HG03571 (cell line): ENCODE measurements around the gene TRPV4.

Experiments used
- ATAC-seq: cut with Tn5 transposase; IDR thresholded peaks from one replicate; pipeline ENCODE4 v1.9.1; 2021; ENCODE audit not compliant: unreplicated experiment

Gene TRPV4

DNA sequence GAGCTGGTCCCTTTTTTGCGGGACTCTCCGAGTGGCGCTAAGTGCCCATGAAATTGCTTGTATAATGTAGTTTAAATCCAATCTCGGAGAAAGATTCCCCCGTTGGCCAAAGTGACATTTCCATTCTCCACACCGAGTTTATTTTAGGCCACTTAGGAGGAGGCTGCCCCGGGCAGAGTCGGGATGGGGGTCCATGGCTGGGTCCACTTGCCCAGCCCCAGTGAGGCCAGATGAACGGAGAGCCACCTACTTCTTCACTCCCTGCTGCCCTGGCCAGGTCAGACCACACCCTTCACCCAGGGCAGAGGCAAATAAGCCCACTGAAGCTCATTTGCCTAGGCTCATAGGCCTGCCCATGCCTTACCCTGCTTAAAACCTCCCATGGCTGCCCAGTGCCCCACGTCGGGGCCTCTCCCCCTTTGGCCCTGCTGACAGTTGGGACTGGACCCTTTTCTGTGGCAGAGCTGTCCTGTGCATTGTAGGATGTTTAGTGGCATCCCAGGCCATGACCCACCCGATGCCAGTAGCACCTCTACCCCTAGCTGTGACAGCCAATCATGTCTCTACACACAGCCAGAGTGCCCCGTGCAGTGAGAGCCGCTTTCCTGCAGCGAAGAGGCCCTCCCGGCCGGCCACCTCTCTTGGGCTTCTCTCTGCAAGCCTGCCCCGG is 68.3 kb downstream of the TRPV4 start:
- ATAC-seq: no peak

DNA sequence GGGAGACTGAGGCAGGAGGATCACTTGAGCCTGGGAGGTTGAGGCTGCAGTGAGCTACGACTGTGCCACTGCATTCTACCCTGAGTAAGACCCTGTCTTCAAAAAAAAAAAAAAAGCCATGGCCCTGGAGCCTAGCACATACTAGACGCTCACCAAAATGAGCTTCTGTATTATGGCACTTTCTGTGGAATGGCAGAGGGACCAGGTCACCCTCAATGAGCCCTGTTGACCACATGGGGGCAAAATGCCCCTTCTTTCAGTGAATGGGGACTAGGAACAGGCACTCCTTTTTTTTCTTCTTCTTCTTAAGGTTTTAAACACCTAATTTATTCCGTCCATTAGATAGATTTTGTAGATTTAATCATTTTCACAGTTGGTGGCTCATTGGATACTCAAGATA is 69.1 kb downstream of the TRPV4 start:
- no peak for ATAC-seq

DNA sequence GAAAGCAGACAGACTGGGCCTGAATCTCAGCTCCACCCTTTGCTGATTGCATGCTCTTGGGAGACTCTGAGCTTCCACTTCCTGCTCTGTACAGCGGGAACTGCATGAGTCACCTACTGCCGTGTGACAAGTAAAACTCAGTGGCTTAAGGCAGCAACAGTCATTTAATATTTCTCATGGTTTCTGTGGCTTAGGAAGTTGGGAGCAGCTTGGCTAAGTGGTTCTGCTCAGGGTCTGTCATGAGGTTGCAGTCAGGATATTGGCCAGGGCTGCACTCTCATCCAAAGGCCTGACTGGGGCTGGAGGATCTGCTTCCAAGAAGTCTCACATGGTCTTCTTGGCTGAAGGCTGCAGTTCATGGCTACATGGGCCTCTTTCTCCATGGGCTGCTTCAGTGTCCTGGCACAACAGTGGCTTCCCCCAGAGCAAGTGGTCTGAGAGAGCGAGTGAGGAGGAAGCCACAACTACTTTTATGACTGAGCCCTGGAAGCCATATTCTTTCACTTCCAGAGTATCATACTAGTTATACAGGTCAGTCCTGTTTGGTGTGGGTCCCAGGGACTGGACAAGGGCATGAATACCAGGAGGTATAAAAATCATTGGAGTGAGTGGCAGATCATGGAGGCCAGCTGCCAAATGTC is 69.9 kb downstream of the TRPV4 start:
- ATAC-seq: no peak

- no peak for ATAC-seq
Measured at GRCh38 chr12:109762673-109763191, 70.5 kb downstream of the TRPV4 start.

- no peak for ATAC-seq
Measured at GRCh38 chr12:109762071-109762672, 71.0 kb downstream of the TRPV4 start.

DNA sequence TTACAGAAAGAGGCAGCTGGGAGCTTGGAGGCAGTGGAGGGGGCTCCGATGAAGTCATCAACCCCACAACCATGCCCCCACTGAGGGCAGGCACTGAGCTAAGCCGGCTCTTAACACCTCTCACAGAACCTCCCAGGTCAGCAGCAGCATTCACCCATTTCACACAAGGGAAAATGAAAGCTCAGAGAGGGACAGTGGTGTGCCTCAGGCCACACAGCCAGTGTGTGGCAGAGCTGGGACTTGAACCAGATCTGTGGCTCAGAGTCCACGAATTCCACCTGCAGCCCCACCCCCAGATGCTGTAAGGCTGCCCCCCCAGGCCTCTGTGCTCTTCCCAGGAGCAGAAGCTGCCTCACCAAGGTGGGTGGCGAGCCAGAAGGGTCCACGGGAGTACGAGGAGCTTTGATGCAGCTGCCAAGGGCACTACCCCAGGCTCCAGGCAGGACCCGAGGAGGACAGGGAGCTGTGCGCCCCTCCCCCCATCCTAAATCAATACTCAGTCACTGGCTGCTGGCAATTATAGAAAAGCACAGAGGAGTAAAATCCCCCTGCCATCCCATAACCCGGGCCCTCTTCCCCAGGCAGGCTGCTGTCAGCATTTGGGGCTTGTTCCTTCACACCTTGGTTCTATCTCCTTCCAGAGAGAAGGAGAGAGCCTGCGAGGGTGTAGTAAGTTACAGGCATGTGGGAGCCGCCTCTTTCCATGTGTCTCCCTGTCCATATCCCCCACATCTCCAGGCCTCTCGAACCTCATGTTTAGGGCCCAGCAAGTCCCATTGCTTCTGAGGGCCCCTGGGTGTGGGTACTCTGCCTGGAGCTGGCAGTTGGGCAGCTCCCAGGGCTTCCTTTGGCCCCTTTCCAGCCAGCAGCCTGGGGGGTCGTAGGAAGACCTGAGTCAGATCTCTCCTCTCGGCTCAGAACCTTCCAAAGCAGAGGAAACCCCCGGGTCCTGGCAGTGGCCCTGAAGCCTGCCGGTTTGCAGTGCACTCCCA is 72.0 kb downstream of the TRPV4 start:
- ATAC-seq: no peak

DNA sequence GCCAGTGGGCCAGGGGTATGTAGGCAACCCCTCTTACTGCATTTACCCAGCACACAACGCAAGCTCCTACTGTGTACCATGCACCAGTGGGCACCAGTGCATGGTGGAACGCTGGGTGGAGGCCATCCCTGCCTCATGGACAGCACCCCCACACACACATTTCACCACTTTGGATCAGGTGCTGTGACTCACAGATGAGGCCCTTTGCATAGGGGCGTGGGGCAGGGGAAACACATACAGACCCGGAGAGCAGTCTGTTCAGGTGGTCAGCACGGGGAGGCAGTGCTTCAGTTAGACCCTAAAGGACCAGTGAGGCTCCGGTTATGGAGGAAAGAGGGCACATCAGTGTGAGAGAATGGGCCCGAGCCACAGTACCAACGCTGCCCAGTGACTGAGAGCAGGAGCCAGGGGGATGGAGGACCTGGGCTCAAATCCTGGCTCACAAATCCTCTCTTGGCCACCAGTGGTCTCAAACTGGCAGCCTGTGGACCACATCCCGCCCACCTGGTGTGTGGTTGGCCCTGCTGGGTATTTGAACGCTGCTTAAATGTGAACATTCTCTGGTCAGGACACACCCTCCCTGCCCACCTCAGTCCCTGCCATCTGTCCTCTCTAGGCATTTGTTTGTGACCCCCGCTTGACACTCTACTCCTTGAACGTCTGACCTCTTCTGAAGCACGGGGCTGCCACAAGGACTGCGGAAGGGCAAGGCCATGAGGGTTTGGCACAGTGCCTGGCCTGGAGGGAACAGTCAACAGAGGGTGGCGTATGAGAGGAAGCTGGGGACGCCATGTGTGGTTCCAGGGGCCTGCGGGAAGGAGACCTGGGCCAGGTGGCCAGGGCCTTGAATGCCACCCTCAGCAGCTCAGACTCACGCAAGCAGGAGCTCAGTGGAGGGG is 72.9 kb downstream of the TRPV4 start:
- no peak for ATAC-seq

DNA sequence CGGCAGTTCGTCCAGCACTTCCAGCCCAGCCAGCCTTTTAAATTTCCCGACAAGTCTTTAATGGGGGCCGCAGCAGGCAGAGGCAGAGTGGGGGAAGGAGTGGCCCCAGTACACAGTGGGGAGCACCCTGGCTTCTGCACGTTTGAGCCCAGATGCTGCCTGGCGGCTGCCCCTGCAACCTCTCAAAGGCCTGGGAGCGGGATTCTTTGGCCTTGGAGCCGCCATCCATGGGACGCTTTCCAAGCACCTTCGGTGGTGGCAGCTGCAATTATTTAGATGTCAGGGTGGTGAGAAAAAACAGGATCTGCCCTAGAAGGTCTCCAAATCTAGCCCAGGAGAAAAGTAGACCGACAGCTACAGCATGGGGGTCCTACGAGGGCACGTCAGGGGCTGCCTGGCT is 73.6 kb downstream of the TRPV4 start:
- ATAC-seq: no peak

DNA sequence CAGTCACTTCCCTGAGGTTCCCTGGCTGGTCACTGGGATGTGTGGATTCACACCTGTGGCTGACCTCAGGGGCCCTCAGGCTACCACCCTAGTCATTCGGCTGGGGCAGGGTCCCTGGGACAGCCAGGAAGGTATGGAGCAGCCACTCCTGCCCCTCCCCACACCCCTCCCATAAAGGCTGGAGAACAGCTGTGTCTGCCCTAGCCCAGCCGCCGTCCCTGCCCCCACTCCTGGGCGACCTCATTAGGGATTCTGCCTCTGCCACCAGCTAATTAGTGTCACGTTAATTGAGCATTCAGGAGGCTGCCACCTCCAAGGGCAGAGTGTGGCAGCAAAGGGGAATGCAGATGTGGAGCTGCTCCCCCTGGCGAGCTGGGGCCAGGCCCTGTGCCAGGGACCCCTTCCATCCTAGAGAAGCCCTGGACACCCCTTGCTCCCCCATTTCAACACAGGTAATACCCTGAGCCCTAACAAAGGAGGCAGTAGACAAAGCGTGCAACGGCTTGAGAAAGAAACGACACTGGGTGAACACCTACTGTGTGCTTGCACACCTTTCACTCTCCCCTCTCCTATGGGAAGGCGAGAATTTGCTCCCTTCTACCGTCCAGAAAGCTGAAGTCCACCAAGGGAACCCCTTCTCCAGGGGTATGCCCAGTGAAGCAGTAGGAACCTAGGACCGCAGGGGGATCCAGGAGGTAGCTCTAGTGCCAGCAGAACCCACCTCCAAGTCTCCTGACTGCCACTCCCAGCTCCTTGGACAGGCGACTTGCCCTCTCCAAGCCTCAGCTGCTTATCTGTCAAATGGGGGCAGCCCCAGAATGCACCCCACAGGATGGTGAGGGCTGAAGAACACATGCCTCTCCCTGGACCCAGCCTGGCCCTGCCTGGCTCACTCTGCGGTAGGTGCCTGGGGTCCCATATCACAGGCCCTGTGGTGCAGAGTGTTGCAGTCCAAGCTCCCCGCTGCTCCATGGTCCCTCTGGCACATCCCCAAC is 74.5 kb downstream of the TRPV4 start:
- ATAC-seq: no peak

GRCh38 chr12:109757671-109758265 is 75.4 kb downstream of the TRPV4 start:
- ATAC-seq: no peak

GRCh38 chr12:109756457-109756856 is 76.7 kb downstream of the TRPV4 start:
- ATAC-seq: no peak

DNA sequence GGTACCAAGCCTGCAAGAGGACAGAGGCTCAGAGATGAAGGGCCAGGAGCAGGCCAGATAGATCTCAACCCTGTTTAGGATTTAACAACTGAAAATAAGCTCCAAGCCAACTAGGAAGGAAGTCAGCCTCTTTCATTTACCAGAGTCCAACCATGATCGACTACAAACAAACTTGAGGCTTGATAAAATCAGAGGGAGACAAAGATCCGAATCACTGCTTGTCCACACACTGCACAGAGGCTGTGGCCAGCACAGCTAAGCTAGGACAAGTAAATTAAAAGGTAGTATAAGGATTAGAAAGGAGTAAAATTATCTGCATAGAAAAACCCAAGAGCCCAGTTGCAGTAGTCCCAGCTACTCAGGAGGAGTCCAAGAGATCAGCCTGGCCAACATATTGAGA is 79.2 kb downstream of the TRPV4 start:
- ATAC-seq: no peak

DNA sequence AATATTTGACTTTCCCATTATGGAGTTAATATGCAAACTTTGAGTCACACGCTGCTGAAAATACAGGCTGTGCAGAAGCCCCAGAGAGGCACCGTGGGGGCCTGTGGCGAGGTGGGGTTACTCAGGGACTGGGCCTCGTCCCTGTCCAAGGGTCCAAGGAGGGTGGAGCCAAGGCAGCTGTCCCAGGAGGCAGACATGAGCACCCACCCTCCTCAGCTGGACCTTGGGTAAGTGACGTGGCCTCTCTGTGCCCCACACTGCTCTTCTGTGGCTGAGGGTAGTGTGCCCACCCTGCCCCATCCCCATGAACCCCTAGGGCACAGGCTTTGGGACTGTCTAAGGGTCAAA is 80.2 kb downstream of the TRPV4 start:
- no peak for ATAC-seq

GRCh38 chr12:109752117-109753053 is 80.8 kb downstream of the TRPV4 start:
- ATAC-seq: no peak

DNA sequence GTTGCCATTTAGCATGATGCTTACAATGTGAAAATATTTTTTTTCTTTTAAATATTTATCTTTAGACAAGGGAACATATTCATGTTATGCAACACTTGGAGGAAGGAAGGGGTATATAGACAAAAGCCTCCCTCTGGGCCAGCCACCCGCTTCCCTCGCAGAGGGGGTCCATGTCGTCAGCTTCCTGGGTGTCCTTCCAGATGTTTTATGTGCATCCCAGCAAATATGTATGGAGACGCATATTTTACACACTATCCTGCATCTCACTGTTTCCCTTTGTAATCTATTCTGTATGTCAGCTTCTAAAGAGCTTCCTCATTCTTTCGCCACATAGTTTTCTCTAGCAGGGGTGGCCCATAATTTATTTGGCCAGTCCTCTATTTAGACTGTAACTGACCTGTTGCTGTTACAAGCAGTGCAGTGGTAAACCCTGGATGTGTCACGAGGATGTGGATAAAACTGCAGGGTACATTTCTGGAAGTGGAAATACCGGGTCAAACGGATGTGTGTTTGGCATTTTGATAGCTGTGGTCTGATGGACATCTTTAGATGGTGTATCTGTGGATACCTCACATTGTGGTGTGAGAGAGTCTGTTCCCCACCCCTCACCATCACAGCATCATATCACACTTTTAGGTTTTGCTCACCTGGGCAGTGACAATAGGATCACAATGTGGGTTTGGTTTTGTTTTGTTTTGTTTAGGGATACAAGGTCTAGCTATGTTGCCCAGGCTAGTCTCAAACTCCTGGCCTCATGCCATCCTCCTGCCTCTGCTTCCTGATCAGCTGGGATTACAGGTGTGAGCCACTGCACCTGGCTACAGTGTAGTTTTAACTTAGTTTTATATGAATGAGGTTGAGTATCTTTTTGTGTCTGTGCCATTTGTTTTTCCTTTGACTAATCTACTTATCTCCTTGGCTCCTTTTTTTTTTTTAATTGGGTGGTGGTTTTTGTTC is 87.9 kb downstream of the TRPV4 start:
- ATAC-seq: no peak

GRCh38 chr12:109744026-109744425 is 89.2 kb downstream of the TRPV4 start:
- no peak for ATAC-seq
